GM19025 (cell line): ENCODE results near the gene AKT1S1.

Experiments
- ATAC-seq: cut with Tn5 transposase; IDR thresholded peaks from one replicate; pipeline ENCODE4 v1.9.1; 2021; ENCODE audit warnings: mild to moderate bottlenecking, low read depth, moderate library complexity; ENCODE audit not compliant: unreplicated experiment

The AKT1S1 gene

DNA sequence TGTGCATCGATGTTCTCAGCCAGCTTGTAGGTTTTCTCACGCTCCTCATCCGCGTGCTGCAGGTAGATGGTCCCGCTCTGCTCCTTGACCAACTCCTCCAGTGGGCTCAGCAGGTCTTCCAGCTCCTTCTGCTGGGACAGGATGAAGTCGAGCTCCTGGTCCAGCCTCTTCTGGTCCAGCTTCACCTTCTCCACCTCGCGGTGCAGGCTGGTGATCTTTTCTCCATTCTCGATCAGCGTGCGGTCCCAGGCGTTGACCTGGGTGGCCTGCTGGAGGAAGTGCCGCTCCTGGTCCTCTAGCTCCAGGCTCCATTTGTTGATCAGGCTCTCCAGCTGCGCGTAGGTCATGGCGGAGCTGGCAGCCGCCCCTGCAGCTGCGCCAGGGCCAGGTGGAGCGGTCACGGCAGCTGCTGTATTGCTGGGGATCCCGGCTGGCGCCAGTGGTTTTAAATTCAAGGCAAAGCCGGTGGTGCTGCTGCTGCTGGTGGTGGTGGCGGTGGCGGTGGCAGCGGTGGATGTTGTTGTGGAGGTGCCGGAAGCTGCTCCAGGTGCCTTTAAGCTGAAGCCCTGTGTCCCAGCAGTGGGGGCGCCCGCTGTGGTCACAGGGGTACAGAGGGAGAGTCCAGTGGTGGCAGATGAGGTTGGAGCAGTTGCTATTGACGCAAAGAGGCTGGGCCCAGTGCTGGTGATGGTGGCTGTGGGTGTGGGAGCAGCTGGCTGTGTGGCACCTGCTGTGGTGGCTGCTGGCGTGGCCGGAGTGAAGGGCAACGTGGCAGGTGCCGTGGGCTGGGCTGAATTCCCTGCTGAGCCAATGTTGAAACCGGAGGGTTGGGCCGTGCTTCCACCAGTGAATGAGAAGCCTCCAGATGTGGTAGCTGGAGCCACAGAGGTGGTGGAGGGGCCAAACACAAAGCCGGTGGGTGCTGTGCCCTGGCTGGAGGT is 31.6 kb upstream of the AKT1S1 start:
- ATAC-seq = no peak

- no peak for ATAC-seq
These were observed 30.7 kb upstream of the AKT1S1 start for GRCh38 chr19:49907745-49908446.

DNA sequence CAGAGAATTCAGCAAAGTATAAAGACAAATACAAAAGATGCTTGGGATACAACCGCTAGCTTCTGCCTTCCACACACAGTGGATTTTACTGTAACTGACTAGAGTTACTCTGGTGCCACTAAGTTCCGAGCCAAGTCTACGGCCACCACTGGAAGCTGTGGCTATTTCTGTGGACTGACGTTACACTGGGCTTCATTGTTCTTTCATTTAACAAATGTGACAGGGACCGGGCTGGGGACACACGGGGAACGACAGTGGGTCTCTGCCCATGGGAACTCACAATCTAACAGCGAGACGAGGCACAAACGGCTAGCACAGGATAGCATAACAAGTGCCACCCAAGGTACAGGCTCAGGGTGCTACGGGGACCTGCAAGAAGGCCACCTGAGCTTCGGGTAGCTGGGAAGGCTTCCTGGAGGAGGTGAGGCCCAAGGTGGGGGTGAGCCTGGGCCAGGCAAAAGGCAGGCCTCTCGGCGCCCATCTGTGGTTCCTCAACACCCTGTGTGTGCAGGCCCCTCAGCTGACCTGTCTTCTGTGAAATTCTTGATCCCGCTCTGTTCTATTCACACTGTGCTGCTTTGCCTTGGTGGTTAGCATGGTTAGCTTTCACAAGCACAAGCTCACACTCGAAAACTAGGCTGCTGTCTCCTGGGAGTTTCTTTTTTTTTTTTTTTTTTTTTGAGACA is 29.9 kb upstream of the AKT1S1 start:
- ATAC-seq = no peak

DNA sequence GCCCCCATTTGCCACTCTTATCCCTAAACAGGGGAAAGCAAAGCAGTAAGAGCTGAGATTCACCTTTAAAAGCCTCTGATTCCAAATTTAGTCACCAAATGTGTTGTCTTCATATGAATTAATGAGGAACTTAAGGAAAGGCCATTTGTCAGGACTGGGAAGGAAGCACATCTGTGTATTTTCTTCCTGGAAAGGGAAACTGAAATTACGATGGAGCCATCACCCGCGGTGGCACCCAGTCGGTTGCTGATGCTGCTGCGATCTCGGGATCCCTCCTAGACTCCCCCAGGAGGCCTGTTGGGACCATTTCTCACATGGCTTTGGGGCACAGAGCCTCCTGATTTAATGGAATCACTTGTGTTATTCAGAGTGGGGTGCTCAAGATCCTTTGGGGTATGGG is 27.0 kb upstream of the AKT1S1 start:
- ATAC-seq = no peak

DNA sequence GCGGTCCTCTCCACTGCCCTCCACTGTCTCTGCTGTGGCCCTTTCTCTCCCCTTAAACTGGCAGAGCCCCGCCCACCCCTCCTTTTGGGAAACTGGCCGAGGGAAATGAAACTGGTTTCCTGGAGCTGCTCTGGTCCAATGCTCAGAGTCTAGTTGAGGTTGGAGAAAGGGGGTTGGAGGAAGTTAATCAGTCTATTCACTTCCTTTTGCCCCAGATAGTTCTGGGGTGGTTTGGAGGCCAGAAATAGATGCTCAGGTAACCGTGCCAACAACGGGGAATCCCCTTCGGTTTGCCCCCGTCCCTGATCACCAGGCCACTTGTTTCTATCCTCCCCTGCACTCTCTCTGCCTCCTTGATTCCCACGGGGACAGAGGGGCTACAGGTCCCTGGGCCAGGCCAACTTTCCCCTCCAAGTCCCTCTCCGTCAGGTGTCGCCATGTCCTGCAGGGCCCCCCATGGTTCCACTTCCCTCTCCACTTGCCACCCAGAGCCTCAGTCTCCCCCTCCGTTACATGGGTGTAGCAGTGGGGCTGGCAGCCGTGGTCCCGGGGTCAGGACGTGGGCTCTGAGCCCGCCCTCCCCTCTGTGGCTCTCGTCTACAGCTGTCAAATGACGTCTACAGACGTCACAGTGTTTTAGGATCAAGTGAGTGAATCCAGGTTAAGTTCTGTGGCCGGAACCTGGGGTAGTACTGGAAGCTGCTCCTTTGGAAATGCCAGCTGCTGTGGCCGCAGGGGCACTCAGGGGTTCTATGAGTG is 19.9 kb upstream of the AKT1S1 start, which contains the start of gene IL4I1:
TSS of gene IL4I1 (minus strand) at position 25 of the 759 bp plus-strand sequence. CDS start 727 bp downstream, outside the sequence.
- peak; percentile 41 for ATAC-seq

- no peak for ATAC-seq
These were observed 18.6 kb upstream of the AKT1S1 start for GRCh38 chr19:49895566-49896297.

- no peak for ATAC-seq
These were observed 17.9 kb upstream of the AKT1S1 start for GRCh38 chr19:49894879-49895565.

GRCh38 chr19:49894011-49894664 is 17.0 kb upstream of the AKT1S1 start:
- ATAC-seq = no peak

GRCh38 chr19:49892716-49893115 is 15.6 kb upstream of the AKT1S1 start:
- no peak for ATAC-seq

- no peak for ATAC-seq
These were observed 14.2 kb upstream of the AKT1S1 start for GRCh38 chr19:49891393-49891792.

DNA sequence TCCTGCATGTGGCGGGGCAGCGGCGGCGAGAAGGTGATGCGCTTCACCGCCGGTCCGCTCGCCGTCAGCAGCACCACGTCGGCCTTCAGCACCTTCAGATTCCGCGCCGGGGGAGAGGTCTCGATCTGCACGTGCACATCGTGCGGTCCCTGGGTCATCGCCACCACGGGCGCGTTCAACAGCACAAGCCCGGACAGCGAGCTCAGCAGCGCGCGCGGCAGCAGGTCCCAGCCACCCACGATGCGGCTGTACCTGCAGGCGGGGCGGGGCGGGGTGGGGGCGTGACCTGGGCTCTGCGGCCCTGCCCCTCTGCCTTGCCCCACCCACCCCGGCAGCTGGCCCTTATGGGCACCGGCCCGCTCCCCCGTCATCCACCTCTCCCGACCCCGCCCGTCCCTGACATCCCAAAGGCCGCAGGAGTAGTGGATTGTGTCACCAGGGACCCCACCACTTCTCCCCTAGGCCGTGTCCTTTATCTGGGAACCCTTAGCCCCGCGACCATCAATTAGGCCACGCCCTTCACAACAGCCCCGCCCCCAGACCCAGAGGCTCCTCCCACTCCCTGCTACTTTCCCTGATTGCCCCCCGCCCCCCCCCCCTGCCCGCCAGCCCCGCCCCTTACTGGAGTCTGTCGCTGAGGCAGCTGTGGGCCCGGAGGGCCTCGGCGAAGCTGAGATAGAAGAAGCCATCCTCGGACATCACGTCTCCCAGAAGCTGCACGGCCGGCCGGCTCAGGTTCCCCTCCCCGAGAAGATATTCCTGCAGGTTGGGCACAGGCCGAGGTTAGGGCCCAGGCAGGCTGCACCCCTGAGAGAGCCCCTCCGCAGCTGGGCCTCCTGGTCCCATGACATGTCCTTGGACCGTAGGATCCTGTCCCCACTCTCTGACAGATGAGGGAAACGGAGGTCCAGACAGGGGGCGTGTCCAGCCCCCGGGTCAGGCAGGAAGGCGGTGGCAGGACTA is 13.5 kb upstream of the AKT1S1 start:
- no peak for ATAC-seq

DNA sequence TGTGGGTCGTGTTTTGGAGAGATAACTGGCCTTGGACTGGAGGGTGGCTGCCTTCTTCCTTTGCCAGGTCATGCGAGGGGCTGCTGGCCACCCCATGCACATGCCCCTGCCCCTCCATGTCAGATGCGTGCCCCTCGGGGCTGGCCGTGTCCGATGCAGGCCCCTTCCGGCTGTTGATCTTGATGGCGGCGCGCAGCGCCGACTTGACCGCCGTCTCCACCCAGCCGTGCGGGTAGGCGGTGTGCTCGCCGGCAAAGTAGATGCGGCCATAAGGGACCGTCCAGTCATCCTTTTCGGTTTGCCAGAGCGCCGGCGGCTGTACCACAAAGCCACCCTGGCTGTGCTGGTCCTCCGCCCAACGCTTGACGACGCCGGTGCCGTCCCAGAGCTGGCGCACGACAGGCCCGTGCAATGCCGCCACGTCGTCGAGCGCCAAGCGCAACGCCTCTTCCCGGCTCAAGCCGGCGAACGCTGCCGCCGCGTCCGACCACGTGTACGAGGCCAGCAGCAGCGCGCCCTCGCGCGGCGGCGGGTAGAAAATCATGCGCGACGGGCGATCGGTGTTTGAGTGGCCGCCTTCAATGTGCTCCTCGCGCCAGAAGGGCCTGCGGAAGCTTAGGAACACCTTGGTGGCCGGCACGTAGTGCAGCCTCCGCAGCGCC is 12.7 kb upstream of the AKT1S1 start:
- ATAC-seq = no peak

- no peak for ATAC-seq
These were observed 12.0 kb upstream of the AKT1S1 start for GRCh38 chr19:49889038-49889686.

- ATAC-seq = no peak
These were observed 11.3 kb upstream of the AKT1S1 start for GRCh38 chr19:49888510-49888824.

GRCh38 chr19:49887665-49888509 is 10.7 kb upstream of the AKT1S1 start:
- no peak for ATAC-seq
